Stimulated activated CD4-positive, alpha-beta T cell treated with anti-CD3 and anti-CD28 coated beads, Interleukin-12 subunit alpha, Interleukin-12 subunit beta, amount 100 ng/mL, for 24 hours (primary cell): Measurements from ENCODE around the gene PTCH1.
A peak's percentile ranks its signal among the peaks of the same experiment; 100 is the strongest.

Source experiments
- DNase-seq, 2 experiments: peaks; one replicate each; pipeline ENCODE4 v3.0.0-alpha.2; 2020; ENCODE audit warnings: low read depth in 2 of 2

PTCH1 gene

GRCh38 chr9:95512709-95513095, 4.1 kb downstream of the PTCH1 start:
- no peak for DNase-seq

GRCh38 chr9:95511952-95512708, 4.6 kb downstream of the PTCH1 start:
- DNase-seq, result no peak

GRCh38 chr9:95511616-95511931, 5.2 kb downstream of the PTCH1 start:
- DNase-seq, result no peak

GRCh38 chr9:95510709-95511615, 5.8 kb downstream of the PTCH1 start:
- DNase-seq, result peak; percentile 67 to 80

GRCh38 chr9:95509851-95510708, 6.7 kb downstream of the PTCH1 start:
- DNase-seq, result no peak

GRCh38 chr9:95508968-95509850, 7.6 kb downstream of the PTCH1 start:
- peak in 1 of 2 experiments; percentile 53 for DNase-seq

GRCh38 chr9:95508242-95508967, 8.4 kb downstream of the PTCH1 start:
- no peak for DNase-seq

GRCh38 chr9:95507464-95508241, 9.1 kb downstream of the PTCH1 start:
- DNase-seq, result no peak

- DNase-seq, result no peak
Measured at GRCh38 chr9:95506678-95507463, 9.9 kb downstream of the PTCH1 start.

- no peak for DNase-seq
Measured at GRCh38 chr9:95506428-95506677, 10.4 kb downstream of the PTCH1 start.

- no peak for DNase-seq
Measured at GRCh38 chr9:95505717-95506427, 10.9 kb downstream of the PTCH1 start.

- no peak for DNase-seq
Measured at GRCh38 chr9:95505072-95505716, 11.6 kb downstream of the PTCH1 start.

- DNase-seq, result no peak
Measured at GRCh38 chr9:95504053-95504963, 12.5 kb downstream of the PTCH1 start.

GRCh38 chr9:95503369-95503768, 13.4 kb downstream of the PTCH1 start:
- no peak for DNase-seq

GRCh38 chr9:95502248-95502647, 14.5 kb downstream of the PTCH1 start:
- no peak for DNase-seq

GRCh38 chr9:95499847-95500246, 16.9 kb downstream of the PTCH1 start:
- DNase-seq, result no peak
